OCI-LY7 (cell line): ENCODE results near the gene SUPT16H. TPM values are rescaled to one million over a fixed set of nuclear protein-coding genes. Genes with fewer than 3 reads are reported as not detected.

Experiments
- BruUV-seq: library from RNA; stranded (reverse); fragments of 400-500 nt; replicated peaks from 2 replicates; lab custom pipeline; 2021; lab: Mats Ljungman, UMichigan
- CTCF ChIA-PET: fragments of 300-600 bp; sonication (Branson Sonifier 250); formaldehyde crosslinking; loops from one replicate; lab custom pipeline; 2022; ENCODE audit warnings: antibody characterized with exemption; ENCODE audit not compliant: unreplicated experiment; lab: Charles Lee
- POLR2A ChIA-PET: fragments of 300-600 bp; sonication (Branson Sonifier 250); formaldehyde crosslinking; loops from one replicate; lab custom pipeline; 2022; ENCODE audit warnings: antibody characterized with exemption; lab: Charles Lee
- DNase-seq: peaks from one replicate; pipeline ENCODE4 v3.0.0-alpha.2; 2015; ENCODE audit warnings: low spot score
- H2AFZ ChIP-seq: fragments of 200-600 bp; sonication (generic), shearing (Covaris generic); 2 replicates; pipeline ENCODE4 v1.6.1; 2014; ENCODE audit warnings: mild to moderate bottlenecking, antibody characterized with exemption, low read length, moderate library complexity
- H3K27ac ChIP-seq: fragments of 200-600 bp; sonication (generic); 2 replicates; pipeline ENCODE4 v1.5.1; 2014; ENCODE audit warnings: mixed run types, low read depth, mild to moderate bottlenecking, moderate library complexity, low read length, inconsistent platforms; ENCODE audit not compliant: poor library complexity, severe bottlenecking
- H3K36me3 ChIP-seq: fragments of 200-600 bp; sonication (generic); 2 replicates; pipeline ENCODE4 v1.6.1; 2014; ENCODE audit warnings: mild to moderate bottlenecking, antibody characterized with exemption, low read length, moderate library complexity, mixed read lengths; ENCODE audit not compliant: insufficient read depth
- H3K4me1 ChIP-seq: fragments of 200-600 bp; sonication (generic); 2 replicates; pipeline ENCODE4 v1.5.1; 2014; ENCODE audit warnings: mild to moderate bottlenecking, low read length; ENCODE audit not compliant: insufficient read depth, poor library complexity, severe bottlenecking
- H3K4me2 ChIP-seq: fragments of 200-600 bp; sonication (generic); 2 replicates; pipeline ENCODE4 v1.6.1; 2014; ENCODE audit warnings: mild to moderate bottlenecking, low read length
- H3K4me3 ChIP-seq: fragments of 200-600 bp; sonication (generic); 2 replicates; pipeline ENCODE4 v1.5.1; 2014; ENCODE audit warnings: mild to moderate bottlenecking, low read depth, low read length; ENCODE audit not compliant: poor library complexity, severe bottlenecking
- H3K79me2 ChIP-seq: fragments of 200-600 bp; sonication (generic); 2 replicates; pipeline ENCODE4 v1.6.1; 2016; ENCODE audit warnings: low read depth, mild to moderate bottlenecking, low read length, moderate library complexity, mixed read lengths; ENCODE audit not compliant: insufficient read depth
- H3K9me2 ChIP-seq: fragments of 200-600 bp; sonication (generic); 2 replicates; pipeline ENCODE4 v1.6.1; 2016; ENCODE audit warnings: mild to moderate bottlenecking, low read length, mixed read lengths; ENCODE audit not compliant: insufficient read depth
- H3K9me3 ChIP-seq: fragments of 200-600 bp; sonication (generic); 2 replicates; pipeline ENCODE4 v1.6.1; 2014; ENCODE audit warnings: mild to moderate bottlenecking, mixed run types, low read length, mixed read lengths
- H4K20me1 ChIP-seq: fragments of 200-600 bp; sonication (generic); 2 replicates; pipeline ENCODE4 v1.6.1; 2014; ENCODE audit warnings: mild to moderate bottlenecking, antibody characterized with exemption, low read length, moderate library complexity, mixed read lengths; ENCODE audit not compliant: insufficient read depth
- EZH2phosphoT487 ChIP-seq: fragments of 200-600 bp; sonication (generic); IDR thresholded peaks from 2 replicates; pipeline ENCODE4 v1.6.1; 2018; ENCODE audit warnings: low read depth, borderline replicate concordance, mild to moderate bottlenecking, mixed run types, antibody characterized with exemption, low read length, moderate library complexity, mixed read lengths
- intact Hi-C: fragments of 100-400 bp; cut with micrococcal nuclease; formaldehyde crosslinking; loops from one replicate; pipeline ENCODE4 v1.10.0; 2022; ENCODE audit not compliant: unreplicated experiment
- total RNA-seq, 2 experiments: library from RNA; depleted of rRNA in 1 of 2; stranded (reverse); fragments of >200 nt in 1 of 2; shearing (Covaris generic) in 1 of 2; gene quantifications; 2 replicates each; pipeline ENCODE4 v1.2.3, GENCODE V29; 2014 to 2022
- TF ChIP-seq, protein P1 (sequence below): fragments of 200-600 bp; sonication (generic); conservative IDR thresholded peaks from 2 replicates; pipeline ENCODE4 v1.5.1; 2014; ENCODE audit warnings: mild to moderate bottlenecking, antibody characterized with exemption, low read length, moderate library complexity, mixed read lengths

Gene SUPT16H
- total RNA-seq, 2 experiments from 2014 or later, result 100 to 151 TPM

DNA sequence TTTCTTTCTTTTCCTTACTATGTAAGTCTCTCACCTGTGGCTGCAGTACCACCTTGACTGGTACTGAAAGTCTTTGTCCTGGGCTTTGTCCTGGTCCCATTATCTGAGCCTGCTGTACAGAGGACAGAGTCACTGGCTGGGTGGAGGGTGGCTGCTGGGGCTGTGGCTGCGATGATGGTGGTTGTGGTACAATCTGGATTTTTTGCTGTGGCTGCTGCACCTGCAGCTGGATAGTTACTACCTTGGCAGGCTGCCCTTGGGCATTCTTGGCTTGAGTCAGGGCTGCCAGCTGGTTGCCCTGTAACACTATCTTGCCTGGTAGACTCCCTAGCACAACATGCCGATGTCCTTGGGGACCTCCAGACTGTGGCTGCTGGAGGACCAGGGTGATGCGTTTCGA is 45.1 kb upstream of the SUPT16H start:
- Histone ChIP-seq H3K4me3 (no peak overlapping the region), H3K27ac (no peak overlapping the region), H3K4me1 (no peaks in the 10 kb centered on the region), H3K9me2 (no peaks in the 10 kb centered on the region), H3K9me3 (no peaks in the 10 kb centered on the region), H2AFZ (no peak overlapping the region), H4K20me1 (peaks cover 10% of the 10 kb centered on the region), H3K4me2 (no peak overlapping the region), H3K36me3 (peaks cover 94% of the 10 kb centered on the region), H3K79me2 (peaks cover 26% of the 10 kb centered on the region)
- DNase-seq, result no peak
- ChIA-PET POLR2A (no interaction called here), CTCF (no interaction called here)
- TF ChIP-seq EZH2phosphoT487, result no peak
- TF ChIP-seq, protein P1, sequence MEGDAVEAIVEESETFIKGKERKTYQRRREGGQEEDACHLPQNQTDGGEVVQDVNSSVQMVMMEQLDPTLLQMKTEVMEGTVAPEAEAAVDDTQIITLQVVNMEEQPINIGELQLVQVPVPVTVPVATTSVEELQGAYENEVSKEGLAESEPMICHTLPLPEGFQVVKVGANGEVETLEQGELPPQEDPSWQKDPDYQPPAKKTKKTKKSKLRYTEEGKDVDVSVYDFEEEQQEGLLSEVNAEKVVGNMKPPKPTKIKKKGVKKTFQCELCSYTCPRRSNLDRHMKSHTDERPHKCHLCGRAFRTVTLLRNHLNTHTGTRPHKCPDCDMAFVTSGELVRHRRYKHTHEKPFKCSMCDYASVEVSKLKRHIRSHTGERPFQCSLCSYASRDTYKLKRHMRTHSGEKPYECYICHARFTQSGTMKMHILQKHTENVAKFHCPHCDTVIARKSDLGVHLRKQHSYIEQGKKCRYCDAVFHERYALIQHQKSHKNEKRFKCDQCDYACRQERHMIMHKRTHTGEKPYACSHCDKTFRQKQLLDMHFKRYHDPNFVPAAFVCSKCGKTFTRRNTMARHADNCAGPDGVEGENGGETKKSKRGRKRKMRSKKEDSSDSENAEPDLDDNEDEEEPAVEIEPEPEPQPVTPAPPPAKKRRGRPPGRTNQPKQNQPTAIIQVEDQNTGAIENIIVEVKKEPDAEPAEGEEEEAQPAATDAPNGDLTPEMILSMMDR, result no peak
- BruUV-seq, result no TSS peak
- intact Hi-C loops, result no loop called here

DNA sequence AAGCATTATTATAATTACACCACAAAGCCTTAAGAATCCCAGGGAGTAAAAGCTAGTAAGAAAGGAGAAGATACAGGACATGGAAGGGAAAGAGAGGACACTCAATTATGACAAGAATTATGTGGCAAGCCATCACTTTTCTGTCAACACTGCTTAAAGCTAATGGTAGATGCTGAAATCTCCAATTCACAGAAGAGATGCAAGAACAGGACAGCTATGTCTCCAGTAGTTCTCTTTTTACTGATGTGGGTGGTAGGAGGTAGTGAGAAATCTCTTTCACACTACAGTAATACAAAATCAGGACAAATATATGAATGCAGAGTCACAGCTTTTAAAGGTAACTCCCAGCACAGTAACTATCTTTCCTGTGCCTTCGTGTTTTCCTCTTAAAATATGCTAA is 42.9 kb upstream of the SUPT16H start:
- Histone ChIP-seq H3K4me3 (no peak overlapping the region), H3K4me2 (no peak overlapping the region), H2AFZ (no peak overlapping the region), H3K79me2 (peaks cover 4% of the 10 kb centered on the region; the same call in 1 of the 2 replicates), H3K4me1 (no peaks in the 10 kb centered on the region), H3K27ac (no peak overlapping the region), H3K36me3 (peaks cover 99% of the 10 kb centered on the region), H3K9me3 (no peaks in the 10 kb centered on the region), H4K20me1 (no peaks in the 10 kb centered on the region; the same call in 1 of the 2 replicates), H3K9me2 (no peaks in the 10 kb centered on the region)
- CTCF ChIA-PET, result interaction anchor here (1.1 kb wide), 1 partner anchor 10 kb away, joined by 4 read pairs; no protein-coding TSS in a partner anchor
- intact Hi-C loops, result no loop called here
- no peak for DNase-seq
- no peak for TF ChIP-seq EZH2phosphoT487
- TF ChIP-seq, protein P1, result no peak
- POLR2A ChIA-PET, result interaction anchor here (1.4 to 2.5 kb wide), 2 partner anchors 10 to 47 kb away, joined by 6 to 15 read pairs; no protein-coding TSS in a partner anchor
- BruUV-seq, result no TSS peak

DNA sequence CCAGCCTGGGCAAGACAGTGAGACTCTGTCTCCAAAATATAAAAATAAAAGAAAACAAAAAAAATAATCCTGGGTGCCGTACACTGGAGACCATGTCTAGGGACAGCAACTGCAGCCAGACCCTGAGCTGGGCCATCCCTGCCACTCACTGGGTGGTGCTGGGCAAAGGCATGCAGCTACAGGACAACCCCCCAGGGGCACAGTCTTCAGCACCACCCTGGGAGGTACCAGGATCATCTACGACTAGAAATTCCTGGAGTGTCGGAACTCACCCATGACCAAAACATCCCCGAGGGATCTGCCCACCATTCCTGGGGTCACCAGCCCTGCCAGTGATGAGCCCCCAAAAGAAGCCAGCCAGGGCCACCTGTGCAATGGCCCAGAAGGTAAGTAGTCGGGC is 35.7 kb upstream of the SUPT16H start:
- no TSS peak for BruUV-seq
- intact Hi-C loops, result no loop called here
- Histone ChIP-seq H3K36me3 (peaks cover 85% of the 10 kb centered on the region), H3K79me2 (no peaks in the 10 kb centered on the region), H3K4me3 (no peak overlapping the region), H3K9me2 (no peaks in the 10 kb centered on the region), H2AFZ (no peak overlapping the region), H3K9me3 (no peaks in the 10 kb centered on the region), H3K4me1 (no peaks in the 10 kb centered on the region), H4K20me1 (no peaks in the 10 kb centered on the region), H3K4me2 (no peak overlapping the region), H3K27ac (no peak overlapping the region)
- ChIA-PET CTCF (no interaction called here), POLR2A (no interaction called here)
- no peak for TF ChIP-seq EZH2phosphoT487
- TF ChIP-seq, protein P1, result no peak
- DNase-seq, result no peak
